GM06990 (cell line): ENCODE measurements around the gene NOTCH2.

ENCODE experiments used
- DNase-seq: peaks from one replicate; pipeline ENCODE4 v3.0.0-alpha.2; 2011; ENCODE audit not compliant: insufficient read length; ENCODE audit errors: extremely low read depth
- H3K27me3 ChIP-seq: replicated peaks from 2 replicates; pipeline ENCODE4 v1.6.0; 2011; ENCODE audit warnings: low read length; ENCODE audit not compliant: control insufficient read depth, insufficient read depth
- H3K36me3 ChIP-seq: 2 replicates; pipeline ENCODE4 v1.5.1; 2011; ENCODE audit warnings: low read length; ENCODE audit not compliant: control insufficient read depth, insufficient read depth
- H3K4me3 ChIP-seq: replicated peaks from 2 replicates; pipeline ENCODE4 v1.5.1; 2011; ENCODE audit warnings: low read depth, mild to moderate bottlenecking, control low read depth, low read length
- CTCF ChIP-seq: IDR thresholded peaks from 2 replicates; pipeline ENCODE4 v1.5.1; 2011; ENCODE audit warnings: low read length, control low read depth, mild to moderate bottlenecking, inconsistent platforms; ENCODE audit not compliant: insufficient read depth, poor library complexity, severe bottlenecking

The NOTCH2 gene

GRCh38 chr1:119952496-119952895 lies 117.0 kb downstream of the NOTCH2 start:
- TF ChIP-seq CTCF = no peak
- no peak for DNase-seq
- Histone ChIP-seq H3K27me3 (no peaks in the 10 kb centered on the region), H3K36me3 (no peaks in the 10 kb centered on the region), H3K4me3 (no peak overlapping the region)

- peak; percentile 14 for DNase-seq
- no peak overlapping the region for H3K4me3 ChIP-seq
- H3K27me3 ChIP-seq = no peaks in the 10 kb centered on the region
- no peaks in the 10 kb centered on the region for H3K36me3 ChIP-seq
- peak; percentile 96 for TF ChIP-seq CTCF
Measured at GRCh38 chr1:119948342-119949214, 120.9 kb downstream of the NOTCH2 start.

GRCh38 chr1:119947468-119947867 lies 122.0 kb downstream of the NOTCH2 start:
- DNase-seq = no peak
- H3K27me3 ChIP-seq = no peaks in the 10 kb centered on the region
- H3K36me3 ChIP-seq = no peaks in the 10 kb centered on the region
- no peak overlapping the region for H3K4me3 ChIP-seq
- no peak for TF ChIP-seq CTCF

GRCh38 chr1:119946724-119947123 lies 122.7 kb downstream of the NOTCH2 start:
- H3K4me3 ChIP-seq = no peak overlapping the region
- no peaks in the 10 kb centered on the region for H3K27me3 ChIP-seq
- no peak for TF ChIP-seq CTCF
- DNase-seq = no peak
- no peaks in the 10 kb centered on the region for H3K36me3 ChIP-seq

- DNase-seq = no peak
- H3K36me3 ChIP-seq = no peaks in the 10 kb centered on the region; the same call in 1 of the 2 replicates
- H3K27me3 ChIP-seq = no peaks in the 10 kb centered on the region
- no peak overlapping the region for H3K4me3 ChIP-seq
- no peak for TF ChIP-seq CTCF
Measured at GRCh38 chr1:119943216-119943615, 126.2 kb downstream of the NOTCH2 start.
